Measurements from ENCODE around the gene ALPK1.

DNA sequence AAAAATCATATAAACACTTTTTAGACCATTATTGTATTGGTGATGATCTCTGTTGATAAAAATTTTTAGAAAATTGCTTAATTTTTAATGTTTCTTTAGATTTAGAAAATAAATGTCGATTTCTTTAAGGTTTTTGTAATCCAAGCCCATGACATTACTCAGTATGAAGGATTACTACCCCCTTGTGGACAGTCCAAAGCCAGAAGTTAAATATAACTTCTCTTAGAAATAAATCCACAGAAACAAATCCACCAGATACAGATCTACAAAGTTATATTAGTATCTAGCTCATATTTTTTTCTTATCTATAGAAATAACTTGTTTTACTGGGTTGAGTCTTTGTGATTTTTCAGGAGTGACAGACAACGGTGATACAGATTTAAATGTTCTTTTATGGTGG is 30.3 kb upstream of the ALPK1 start:
- TF ChIP-seq, protein P1, sequence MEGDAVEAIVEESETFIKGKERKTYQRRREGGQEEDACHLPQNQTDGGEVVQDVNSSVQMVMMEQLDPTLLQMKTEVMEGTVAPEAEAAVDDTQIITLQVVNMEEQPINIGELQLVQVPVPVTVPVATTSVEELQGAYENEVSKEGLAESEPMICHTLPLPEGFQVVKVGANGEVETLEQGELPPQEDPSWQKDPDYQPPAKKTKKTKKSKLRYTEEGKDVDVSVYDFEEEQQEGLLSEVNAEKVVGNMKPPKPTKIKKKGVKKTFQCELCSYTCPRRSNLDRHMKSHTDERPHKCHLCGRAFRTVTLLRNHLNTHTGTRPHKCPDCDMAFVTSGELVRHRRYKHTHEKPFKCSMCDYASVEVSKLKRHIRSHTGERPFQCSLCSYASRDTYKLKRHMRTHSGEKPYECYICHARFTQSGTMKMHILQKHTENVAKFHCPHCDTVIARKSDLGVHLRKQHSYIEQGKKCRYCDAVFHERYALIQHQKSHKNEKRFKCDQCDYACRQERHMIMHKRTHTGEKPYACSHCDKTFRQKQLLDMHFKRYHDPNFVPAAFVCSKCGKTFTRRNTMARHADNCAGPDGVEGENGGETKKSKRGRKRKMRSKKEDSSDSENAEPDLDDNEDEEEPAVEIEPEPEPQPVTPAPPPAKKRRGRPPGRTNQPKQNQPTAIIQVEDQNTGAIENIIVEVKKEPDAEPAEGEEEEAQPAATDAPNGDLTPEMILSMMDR (IDR thresholded peaks at IDR 0.05), result peak; percentile 50
- no peak for TF ChIP-seq JUN (IDR thresholded peaks at IDR 0.05)
- TF ChIP-seq, protein P2, sequence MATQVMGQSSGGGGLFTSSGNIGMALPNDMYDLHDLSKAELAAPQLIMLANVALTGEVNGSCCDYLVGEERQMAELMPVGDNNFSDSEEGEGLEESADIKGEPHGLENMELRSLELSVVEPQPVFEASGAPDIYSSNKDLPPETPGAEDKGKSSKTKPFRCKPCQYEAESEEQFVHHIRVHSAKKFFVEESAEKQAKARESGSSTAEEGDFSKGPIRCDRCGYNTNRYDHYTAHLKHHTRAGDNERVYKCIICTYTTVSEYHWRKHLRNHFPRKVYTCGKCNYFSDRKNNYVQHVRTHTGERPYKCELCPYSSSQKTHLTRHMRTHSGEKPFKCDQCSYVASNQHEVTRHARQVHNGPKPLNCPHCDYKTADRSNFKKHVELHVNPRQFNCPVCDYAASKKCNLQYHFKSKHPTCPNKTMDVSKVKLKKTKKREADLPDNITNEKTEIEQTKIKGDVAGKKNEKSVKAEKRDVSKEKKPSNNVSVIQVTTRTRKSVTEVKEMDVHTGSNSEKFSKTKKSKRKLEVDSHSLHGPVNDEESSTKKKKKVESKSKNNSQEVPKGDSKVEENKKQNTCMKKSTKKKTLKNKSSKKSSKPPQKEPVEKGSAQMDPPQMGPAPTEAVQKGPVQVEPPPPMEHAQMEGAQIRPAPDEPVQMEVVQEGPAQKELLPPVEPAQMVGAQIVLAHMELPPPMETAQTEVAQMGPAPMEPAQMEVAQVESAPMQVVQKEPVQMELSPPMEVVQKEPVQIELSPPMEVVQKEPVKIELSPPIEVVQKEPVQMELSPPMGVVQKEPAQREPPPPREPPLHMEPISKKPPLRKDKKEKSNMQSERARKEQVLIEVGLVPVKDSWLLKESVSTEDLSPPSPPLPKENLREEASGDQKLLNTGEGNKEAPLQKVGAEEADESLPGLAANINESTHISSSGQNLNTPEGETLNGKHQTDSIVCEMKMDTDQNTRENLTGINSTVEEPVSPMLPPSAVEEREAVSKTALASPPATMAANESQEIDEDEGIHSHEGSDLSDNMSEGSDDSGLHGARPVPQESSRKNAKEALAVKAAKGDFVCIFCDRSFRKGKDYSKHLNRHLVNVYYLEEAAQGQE (IDR thresholded peaks at IDR 0.05), result no peak

Data from A549 (cell line).